CD4-positive, alpha-beta T cell treated with Interleukin-17A for 4 hours (primary cell): ENCODE results near the gene ABCA2.

ENCODE experiments used
- DNase-seq: peaks from one replicate; pipeline ENCODE4 v3.0.0-alpha.2; 2020; ENCODE audit warnings: mixed read lengths

The ABCA2 gene

DNA sequence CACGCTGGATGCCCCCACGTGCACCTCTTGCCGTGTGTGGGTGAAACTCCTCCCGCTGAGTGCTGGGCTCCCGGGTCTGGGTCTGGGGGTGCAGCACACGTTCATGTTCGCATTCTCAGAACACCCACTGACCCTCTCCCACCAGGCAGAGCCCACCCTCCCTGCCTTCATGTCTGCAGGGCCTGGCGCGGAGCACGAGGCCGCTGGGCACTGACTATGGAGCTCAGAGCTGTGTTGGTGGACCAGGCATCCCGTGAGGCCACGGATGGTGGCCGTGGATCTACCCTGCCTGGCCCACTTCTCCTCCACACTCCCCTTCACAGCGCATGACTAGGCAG lies 67.1 kb downstream of the ABCA2 start:
- no peak for DNase-seq

GRCh38 chr9:136960212-136960937 lies 67.7 kb downstream of the ABCA2 start:
- peak; percentile 34 for DNase-seq

GRCh38 chr9:136958898-136959850 lies 68.9 kb downstream of the ABCA2 start:
- DNase-seq: no peak

GRCh38 chr9:136958473-136958872 lies 69.6 kb downstream of the ABCA2 start:
- no peak for DNase-seq

DNA sequence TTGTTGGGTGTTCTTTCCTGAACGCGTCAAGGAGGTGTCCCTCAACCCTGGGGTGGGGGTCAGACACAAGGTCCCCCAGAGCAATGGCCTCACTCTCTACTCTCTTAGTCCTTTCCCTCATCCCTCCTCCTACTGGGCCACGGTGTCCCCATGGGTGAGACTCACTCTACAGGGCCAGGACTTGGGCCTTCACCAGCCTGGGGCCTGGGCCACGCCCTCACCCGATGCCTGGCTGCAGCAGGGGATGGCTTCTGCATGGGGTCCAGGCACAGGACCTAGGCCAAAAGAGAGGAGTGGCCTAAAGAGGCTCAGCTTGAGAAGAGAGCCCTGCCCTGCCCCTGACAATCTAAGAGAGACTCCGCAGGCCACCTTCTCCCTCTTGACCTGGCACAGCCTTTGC lies 70.1 kb downstream of the ABCA2 start:
- no peak for DNase-seq

DNA sequence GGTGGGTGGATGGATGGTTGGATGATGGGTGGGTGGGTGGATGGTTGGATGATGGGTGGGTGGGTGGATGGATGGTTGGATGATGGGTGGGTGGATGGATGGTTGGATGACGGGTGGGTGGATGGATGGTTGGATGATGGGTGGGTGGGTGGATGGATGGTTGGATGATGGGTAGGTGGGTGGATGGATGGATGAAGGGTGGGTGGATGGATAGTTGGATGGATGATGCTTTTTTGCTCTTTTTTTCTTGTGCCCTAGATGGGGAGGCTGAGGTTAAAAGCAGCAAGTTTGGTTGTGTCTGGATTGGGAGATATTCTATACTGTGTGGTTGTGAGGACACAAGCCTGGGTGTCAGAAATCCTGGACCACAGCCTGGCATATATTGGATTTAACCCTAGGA lies 70.6 kb downstream of the ABCA2 start:
- no peak for DNase-seq
